HPDE6-E6E7 (cell line): ENCODE measurements around the gene LRRK2.
"Not testable (repeated sequence)": the region's sequence is repeated elsewhere in the genome, so short reads cannot be mapped to it uniquely, and the experiment has no call there.

Experiments
- DNase-seq: peaks from one replicate; pipeline ENCODE4 v3.0.0; 2011; ENCODE audit warnings: missing footprints; ENCODE audit errors: extremely low spot score

LRRK2 gene

DNA sequence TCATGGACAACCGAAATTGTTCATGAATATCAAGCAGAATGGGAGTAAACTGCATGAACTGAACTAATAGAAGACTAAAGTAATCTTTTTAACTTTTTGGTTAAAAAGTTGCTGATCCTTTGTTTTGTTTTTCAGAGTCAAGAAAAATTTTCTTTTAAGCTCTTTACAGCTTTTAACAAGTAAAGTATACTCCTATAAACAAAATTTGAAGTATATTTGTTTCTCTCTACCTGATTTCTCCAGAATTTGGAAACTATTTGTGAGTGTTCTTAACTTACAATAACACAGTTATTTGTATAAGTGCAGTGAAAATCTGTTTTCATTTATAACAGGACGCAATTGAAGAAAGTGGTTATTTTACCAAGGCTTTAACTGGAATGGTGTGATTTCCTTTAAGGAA, 12.2 kb upstream of the LRRK2 start:
- no peak for DNase-seq

DNA sequence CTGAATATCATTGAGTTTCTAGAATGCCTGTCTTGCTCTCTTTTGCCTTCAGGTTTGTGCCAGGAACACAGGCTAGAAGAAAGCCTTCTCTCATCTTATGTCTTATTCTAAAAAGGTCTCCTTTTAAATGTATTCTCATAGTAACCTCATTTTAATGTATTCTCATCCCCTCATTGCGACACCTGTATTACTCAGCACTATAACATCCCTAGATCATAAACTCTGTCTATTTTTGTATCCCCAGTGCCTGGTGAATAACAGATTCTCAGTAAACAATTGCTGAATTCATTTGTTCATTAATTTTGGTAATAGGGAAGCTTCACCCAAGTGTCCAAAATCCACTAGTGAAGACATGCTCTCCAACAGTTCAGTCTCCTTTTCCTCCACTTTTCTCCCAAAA, 8.8 kb upstream of the LRRK2 start:
- no peak for DNase-seq

DNA sequence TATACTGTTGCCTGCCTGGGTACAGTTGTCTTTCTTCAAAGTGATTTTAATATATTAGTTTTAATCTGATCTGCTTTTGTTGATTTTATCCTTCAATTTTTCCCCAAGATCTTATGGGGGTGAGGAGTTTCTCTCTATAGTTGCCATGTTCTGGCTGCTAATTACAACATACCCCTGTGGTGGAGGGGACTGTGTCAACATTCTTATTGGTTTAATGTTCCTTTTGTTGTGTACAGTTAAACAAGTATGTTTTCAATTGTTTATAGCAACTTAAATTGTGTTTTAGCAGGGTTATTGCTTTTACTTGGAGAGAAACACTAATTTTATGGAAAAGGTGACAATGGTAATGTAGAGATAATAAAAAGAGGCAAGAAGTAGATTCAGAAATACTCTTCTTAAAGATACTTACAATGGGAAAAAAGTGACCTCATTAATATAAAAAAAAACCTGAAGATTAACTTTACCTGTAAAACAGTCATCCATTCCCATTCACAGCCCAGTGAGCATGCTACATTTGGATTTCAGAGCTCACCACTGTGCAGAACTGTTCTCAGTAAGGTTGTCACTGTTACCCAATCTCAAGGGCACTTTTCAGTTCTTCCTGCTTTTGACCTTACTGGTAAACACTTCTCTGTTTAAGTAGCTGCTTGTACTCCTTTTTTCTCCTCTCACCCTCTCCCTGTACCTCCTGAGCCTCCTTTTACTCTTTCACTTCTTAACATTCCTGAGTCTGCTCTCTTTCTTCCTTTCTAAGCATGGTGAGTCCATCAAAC, 8.1 kb upstream of the LRRK2 start:
- no peak for DNase-seq

DNA sequence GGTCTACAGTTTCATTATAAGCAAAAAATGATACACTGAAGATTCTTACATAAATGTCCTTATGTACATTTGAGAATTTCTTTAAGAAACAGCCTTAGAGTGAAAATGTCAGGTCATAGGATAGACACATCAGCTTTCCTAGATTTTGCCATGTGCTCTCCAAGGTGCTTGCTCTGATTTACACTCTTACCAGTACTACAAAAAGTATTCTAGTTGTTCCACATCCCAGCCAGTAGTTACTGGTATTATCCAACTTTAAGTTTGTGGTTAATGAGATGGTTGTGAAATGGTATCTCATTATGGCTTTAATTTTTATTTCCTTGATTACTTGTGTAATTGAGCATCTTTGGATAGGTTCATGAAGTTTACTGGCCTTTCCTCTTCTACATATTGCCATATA, 5.0 kb upstream of the LRRK2 start:
- DNase-seq: no peak

DNA sequence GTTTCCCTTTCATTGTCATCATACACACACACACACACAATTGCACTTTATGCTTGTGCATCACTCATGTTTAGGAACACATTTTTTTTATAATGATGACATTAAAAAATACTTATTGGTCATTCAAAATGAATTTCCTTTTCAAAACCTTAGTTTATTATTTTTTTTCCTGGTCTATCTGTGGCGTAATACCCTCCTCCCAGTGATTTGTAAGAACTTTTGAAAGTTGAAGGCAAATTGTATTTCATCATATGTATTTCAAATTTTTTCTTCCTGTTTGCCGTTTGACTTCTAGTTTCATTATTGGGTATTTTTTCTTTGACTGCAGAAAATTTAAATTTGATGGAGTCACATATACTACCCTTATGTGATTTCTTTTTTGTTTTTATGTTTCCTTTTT, 2.5 kb upstream of the LRRK2 start:
- no peak for DNase-seq

DNA sequence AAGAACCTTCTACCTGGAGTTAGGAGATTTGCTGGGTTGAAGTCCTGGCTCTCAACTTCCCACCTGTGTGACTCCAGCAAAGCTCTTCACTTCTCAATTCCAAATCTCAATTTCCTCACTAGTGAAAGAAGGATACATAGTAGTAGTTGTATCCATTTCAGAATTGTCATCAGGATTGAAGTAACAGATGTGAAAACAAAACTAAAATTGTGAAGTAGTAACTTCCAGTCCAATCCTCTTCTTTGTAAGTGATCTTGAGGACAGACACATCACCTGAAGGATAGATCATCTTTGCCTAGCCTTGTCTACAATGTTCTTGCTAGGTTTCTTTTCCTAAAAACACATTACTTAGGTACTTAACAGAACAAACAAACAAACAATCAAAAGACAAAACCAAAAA, 1.2 kb upstream of the LRRK2 start:
- DNase-seq: no peak

DNA sequence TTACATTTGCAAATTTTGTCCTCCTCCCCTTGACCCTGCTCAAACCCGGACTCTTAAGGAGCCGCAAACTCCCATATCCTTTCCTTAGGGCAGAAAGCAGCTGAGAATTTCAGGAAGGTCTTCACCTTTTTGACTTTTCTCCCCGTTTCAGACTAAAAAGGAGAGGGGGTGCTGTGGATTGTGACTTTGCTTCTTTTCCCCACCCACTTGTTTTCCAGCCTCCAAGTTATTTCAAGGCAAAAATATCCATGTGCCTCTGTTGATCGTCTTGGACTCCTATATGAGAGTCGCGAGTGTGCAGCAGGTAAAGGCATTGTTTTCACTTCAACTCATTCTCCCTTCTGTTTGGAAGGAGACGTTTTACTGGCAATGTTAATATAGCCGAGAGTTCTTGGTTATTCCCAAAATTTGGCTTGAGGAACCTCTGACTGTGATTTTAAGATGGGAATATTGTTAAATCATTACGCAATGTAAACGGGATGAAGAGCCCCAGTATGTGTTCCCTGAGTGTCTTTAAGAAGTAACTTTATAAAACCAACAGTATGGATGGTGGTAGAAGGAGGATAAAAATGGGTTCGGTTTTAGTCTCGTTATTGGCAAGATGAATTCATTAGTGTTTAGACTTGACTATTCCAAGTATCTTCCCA, 663 bp downstream of the LRRK2 start:
- no peak for DNase-seq

DNA sequence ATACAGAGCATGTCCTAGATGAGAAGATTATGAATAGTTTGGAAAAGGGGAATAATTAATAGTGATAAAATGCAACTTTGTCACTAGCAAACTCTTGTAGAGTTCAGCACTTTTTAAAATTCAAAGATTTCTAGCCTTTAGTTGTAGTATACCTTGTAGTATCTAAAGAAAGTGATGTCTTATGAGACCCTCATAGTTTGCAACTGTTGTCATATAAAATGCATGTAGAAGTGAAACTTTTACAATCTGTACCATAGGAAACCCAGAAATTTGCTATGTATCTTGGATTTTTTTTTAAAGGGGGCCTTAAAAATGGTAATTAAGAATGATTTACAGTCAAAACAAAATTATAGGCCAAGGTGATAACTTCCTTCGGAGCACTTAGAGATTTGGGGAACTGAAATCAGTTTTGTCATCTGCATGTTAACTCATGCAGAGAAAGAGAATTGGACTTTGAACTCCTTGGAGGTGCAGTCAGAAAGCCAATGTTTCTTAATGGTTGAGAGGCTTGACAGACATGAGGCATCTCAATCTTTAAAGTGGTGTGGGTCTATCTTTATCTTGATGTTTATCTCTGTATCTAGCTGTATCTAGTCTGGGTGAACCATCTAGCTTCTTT, 1.3 kb downstream of the LRRK2 start:
- no peak for DNase-seq

DNA sequence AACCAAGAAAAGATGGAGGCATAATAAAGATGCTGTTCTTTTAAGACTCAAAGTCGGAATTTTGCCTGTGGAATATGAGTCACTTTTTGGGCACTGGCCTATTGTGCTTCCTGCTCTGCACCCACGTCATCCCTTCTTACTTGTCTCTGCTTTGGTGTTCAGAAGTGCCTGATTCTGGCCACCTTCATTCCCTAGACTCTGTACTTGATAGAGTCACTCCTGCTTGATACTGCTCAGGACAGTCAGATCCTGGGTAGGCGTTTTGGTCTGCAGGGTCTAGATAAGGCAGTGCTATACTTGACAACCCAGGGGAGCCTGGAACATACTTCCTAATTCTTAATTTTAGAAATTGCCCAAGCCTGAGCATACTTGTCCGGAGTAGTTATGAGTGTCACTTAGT, 1.9 kb downstream of the LRRK2 start:
- no peak for DNase-seq

DNA sequence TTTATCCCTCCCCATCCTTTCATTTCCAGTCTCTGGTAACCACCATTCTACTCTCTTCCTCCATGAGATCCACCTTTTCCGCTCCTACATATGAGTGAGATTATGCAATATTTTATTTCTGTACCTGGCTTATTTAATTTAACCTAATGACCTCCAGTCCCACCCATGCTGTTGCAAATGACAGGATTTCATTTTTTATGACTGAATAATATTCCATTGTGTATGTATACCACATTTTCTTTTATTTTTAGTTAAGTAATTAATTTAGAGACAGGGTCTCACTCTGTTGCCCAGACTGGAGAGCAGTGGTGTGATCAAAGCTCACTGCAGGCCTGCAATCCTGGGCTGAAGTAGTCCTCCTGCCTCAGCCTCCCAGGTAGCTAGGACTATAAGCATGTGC, 2.6 kb downstream of the LRRK2 start:
- no peak for DNase-seq

DNA sequence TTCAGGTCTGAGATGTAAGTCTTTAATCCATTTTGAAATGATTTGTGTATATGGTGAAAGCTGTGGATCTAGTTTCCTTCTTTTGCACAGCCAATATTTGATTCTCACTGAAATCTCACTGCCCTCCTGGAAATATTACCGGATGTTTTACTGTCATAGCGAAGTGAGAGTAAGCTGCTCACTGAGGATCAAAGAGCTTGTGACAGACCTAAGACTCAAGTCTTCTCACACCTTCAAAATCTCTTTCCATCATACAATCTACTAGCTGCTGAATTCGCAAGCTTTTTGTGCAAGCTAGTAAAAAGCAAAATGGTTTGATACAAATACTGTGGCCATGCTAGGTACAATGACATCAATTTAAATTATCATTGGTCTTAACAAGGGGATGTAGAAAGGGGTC, 3.9 kb downstream of the LRRK2 start:
- no peak for DNase-seq

DNA sequence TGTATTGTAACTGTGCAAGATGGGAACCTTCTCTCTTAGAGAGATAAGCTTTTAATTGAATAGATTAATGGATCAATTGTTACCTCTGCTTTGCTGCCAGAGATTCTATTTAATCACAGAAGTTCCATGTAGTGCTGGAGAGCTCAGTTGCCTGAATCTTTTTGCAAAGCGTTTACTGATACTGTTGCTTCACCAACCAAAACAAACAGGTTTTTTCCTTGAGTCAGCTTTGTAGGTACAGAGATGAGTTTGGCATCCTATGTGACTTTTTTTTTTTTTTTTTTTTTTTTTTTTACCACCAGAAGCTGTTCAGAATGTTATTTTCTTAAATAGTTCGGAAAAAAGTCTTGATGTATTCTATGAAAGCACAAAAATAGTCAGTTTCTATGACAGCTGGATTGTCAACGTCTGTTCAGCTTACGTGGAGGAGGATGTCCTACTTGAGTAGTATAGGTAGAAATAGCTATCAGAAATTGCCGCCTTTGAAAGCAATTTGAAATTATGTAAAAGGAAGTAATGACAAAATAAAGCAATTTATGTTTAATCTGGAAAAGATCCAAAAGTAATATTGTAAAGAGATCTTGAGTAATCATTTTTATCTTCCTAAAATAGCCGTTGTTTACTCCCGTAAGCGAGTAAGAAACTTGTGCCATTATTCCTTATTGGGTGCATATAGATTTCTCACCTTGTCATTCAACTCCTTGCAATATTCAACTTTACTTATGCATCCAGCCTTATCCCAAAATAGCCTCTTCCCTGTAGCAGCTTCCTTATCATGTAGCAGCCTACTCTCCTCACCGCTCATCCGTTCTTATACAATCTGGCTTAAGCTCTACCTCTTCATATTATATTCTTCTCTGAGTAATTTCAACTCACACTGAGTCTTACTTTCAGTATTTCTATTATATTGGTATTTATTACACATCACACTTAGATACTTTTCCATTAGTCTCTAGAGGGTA, 5.2 kb downstream of the LRRK2 start:
- DNase-seq: no peak

DNA sequence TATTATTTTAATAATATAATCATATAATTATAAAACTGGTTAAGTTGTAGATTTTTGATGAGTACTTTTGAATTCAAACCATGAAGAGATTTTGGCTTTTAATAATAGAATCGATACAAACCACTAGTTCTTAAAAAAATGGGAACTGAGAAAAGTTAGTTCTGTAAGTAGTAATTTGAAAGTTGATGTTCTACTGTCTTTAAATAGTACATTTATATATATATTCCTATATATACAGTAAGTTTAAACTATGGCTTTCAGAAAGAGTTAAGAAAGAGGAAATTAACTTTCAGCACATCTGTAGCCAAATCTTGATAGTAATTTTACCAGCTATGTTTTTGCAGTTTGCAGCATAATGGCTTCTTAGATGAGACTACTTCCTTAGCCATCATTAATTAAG, 7.8 kb downstream of the LRRK2 start:
- DNase-seq: no peak

DNA sequence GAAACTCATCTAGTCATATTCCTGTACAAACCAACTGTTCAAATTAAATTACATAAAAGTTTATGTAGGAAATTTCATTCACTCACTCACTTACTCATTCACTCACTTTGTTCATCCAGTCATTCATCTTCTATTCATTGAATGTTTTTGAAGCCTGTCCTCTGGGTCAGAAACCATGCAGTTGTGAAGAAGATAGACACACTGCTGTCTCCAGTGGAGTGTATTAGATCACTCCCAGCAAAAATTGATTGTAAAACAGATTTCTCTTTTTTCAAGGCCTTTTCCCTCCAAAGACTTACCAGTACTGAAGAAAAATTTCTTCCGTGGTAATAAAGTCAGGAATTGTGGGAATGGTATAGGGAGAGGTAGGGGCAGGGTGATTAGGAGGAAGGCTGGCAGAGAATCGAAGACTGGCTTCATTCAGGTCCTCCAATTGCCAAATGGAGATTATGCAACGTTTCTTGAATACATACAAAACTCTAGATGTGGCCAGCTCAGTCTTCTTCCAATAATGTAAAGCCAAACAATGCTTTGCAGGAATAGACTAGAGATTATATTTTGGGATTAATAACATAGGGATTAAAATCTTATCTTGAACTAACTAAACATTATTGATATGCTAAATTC, 9.1 kb downstream of the LRRK2 start:
- DNase-seq: no peak

DNA sequence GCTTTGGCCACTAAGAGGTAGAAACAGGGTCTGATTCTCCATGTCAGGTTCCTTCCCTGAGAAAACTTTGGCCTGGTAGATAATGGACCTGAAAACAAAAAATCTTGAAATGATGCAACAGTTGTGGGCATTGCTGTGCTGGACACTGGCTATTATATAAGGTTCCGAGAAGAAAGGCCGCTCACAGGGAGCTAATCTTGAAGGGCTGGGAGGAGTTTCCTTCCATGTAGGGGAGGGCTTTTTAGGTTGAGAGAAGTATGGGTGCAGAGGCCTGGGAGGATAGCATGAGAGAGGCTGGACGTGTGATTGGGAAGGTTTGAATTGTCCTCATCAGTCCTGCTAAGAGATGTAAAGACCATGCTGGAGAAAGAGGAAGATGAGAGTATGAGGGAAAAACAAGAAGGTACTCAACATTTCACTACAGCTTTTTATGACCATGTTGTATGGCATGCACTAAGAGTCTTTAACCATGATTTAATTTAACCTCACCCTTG, 11.6 kb downstream of the LRRK2 start:
- no peak for DNase-seq

DNA sequence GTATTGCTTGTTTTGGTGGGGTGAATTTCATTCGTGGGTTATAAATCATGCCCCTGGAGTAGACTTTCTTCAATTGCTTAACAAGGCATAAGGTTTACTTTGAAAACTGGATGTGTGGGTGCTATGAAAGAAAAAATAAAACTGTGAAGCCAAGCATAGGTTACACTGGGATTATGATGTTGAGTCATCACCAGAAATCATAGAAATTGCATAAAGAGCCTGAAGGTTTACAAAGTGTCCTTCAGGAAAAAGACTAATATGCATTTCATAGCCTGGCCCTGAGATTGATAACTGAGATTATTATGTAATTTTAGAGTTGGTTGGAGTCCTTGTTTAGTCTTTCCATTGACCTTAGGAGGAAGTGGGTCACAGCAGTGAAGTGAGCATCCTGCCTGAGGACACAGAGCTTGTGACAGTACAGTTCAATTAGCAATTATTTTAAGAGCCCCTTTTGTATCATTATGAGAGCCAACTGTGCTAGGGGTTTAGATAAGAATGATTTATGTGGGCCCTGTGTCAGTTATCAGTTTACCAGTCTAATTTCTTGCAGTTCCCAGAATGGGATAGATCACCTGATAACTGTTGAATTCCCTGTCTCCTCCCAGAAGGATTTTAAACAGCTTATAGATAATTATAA, 13.6 kb downstream of the LRRK2 start:
- DNase-seq: no peak

DNA sequence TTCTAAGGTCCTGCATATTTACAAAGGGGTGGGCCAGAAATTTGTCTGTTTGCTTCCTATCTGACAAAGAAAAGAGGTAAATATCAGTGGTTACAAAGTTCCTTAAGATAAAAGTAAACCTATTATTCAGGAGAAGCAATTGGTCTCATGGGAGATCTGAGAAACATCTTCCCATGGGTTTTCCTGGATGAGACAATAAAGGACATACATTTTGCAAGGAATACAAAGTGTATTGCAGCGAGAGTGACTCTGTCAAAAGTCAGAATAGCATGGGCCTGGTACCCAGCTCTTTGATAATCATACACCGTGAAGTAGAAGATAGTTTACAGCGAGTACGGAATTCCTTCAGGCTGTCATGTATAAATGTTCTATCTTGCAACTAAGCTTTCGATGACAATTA, 14.2 kb downstream of the LRRK2 start:
- no peak for DNase-seq

DNA sequence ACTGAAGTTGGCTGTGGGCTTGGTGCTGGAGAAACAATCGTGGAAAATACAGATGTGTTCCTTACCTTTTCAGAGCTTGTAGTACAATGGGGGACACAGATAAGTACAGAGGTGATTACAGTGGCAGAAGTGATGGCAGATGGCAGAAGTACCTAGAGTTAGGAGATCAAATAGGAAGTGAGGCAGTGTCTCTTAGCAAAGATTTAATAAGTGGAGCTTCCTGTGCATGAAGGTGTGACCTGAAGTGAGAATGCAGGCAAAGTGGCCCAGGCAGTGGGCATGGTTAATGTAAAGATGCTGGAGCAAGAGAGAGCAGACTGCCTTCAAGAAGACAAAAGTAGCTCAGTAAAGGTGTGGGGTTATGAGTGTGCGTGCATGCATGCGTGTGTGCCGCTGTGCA, 16.0 kb downstream of the LRRK2 start:
- DNase-seq: no peak

DNA sequence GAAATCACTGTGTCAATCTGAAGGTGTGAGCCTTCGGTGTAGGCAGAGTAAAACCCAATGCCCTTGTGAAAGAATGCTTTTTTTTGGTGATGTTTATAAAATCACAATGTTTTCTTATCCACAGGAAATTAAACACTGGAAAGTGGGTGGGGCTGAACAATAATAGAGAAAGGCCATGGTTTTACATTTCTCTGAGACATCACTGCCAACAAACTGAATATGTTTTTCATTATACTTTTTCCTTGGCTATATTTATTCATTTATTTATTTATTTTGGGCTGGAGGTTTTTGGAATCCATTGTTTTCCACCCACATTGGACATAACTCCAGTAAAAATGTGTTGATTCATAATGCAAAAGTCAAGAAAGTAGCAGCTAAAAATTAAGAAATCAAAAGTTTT, 16.9 kb downstream of the LRRK2 start:
- no peak for DNase-seq

DNA sequence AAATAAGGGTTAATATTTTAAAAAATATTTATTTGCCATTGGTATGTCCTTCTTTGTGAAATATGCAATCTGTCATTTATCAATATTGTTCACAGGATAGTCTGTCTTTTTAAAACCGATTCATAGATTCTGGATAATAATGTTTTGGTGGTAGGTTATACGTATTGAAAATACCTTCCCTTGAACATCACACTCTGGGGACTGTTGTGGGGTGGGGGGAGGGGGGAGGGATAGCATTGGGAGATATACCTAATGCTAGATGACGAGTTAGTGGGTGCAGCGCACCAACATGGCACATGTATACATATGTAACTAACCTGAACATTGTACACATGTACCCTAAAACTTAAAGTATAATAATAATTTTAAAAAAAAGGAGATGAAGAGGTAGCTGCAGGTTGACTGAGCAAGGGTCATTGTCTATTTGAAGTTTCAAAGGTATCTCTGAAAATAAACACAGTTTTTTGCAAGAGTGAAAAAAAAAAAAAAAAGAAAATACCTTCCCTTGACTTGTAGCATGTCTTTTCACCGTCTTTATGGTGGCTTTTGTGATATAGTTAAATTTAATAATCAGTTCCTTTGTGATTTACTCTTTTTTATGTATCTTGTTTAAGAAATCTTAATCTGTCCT, 19.8 kb downstream of the LRRK2 start:
- DNase-seq: not testable (repeated sequence)

DNA sequence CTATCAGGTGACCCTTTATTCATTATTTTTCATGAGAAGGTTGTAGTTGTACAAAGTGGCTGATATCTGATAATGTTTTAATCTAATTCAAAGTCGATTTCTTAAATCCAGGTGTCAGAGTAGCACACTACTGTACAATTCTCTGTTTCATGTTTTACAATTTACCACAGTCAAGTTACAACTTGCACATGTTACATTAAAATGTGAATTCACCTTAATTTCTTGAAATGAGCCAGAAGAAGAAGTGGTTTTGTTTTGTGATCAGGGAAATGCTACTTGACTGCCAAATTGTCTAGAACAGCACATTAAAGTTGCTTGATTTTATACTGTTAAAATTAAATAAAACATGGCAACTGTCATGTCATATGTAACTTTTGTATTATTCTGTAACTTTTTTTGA, 23.2 kb downstream of the LRRK2 start:
- DNase-seq: no peak
